HCT116 (cell line): ENCODE measurements around the gene DNM1. TPM values are rescaled to one million over a fixed set of nuclear protein-coding genes. Genes with fewer than 3 reads are reported as not detected.

ENCODE experiments used
- ATAC-seq: fragments of 200-7000 bp; cut with Tn5 transposase; 2 replicates; pipeline ENCODE4 v1.9.1; 2020; ENCODE audit warnings: mild to moderate bottlenecking, moderate library complexity
- BruUV-seq: library from RNA; stranded (reverse); fragments of 400-500 nt; replicated peaks from 2 replicates; lab custom pipeline; 2021; lab: Mats Ljungman, UMichigan
- CTCF ChIA-PET: fragments of 300-600 bp; sonication (Branson Sonifier 250); formaldehyde crosslinking; loops from one replicate; lab custom pipeline; 2021; ENCODE audit warnings: antibody characterized with exemption; lab: Charles Lee
- POLR2A ChIA-PET: fragments of 300-600, 350-600 bp; sonication (Branson Sonifier 250); formaldehyde crosslinking; loops from one replicate; lab custom pipeline; 2021; ENCODE audit warnings: antibody characterized with exemption; lab: Charles Lee
- RAD21 ChIA-PET, 2 experiments: fragments of 300-600 bp; sonication (Branson Sonifier 250); formaldehyde crosslinking; loops; one replicate each; lab custom pipeline; 2023; ENCODE audit warnings: low total read pairs in 2 of 2; ENCODE audit not compliant: uncharacterized antibody in 2 of 2, unreplicated experiment in 2 of 2, low non-redundant PET in 1 of 2; lab: Charles Lee
- DNase-seq: peaks from one replicate; pipeline ENCODE4 v3.0.0-alpha.2; 2010; ENCODE audit warnings: low read depth, low spot score
- H2AFZ ChIP-seq: fragments of 200-600 bp; shearing (Covaris generic), sonication (generic); 2 replicates; pipeline ENCODE4 v1.6.1; 2017; ENCODE audit warnings: low read depth, mixed run types, mixed read lengths, antibody characterized with exemption, low read length; ENCODE audit not compliant: poor library complexity, severe bottlenecking
- H3K27ac ChIP-seq: 2 replicates; pipeline ENCODE4 v1.5.1; 2012; ENCODE audit warnings: low read depth, low read length
- H3K27me3 ChIP-seq: fragments of 200-600 bp; sonication (generic); 2 replicates; pipeline ENCODE4 v1.6.1; 2016; ENCODE audit warnings: mixed run types, low read length, mixed read lengths; ENCODE audit not compliant: insufficient read depth
- H3K36me3 ChIP-seq, 2 experiments: fragments of 200-500 bp in 1 of 2; fragments of 200-600 bp in 1 of 2; sonication (Bioruptor generic) in 1 of 2; sonication (generic) in 1 of 2; 2 replicates each; pipeline versions ENCODE4 v1.5.1 to v1.6.1; 2014 to 2016; ENCODE audit warnings: low read length in 2 of 2, inconsistent platforms in 1 of 2, mixed read lengths in 1 of 2, mixed run types in 1 of 2; ENCODE audit not compliant: insufficient read depth in 2 of 2, control insufficient read depth in 1 of 2
- H3K4me1 ChIP-seq, 2 experiments: fragments of 200-600 bp in 1 of 2; sonication (generic) in 1 of 2; 2 replicates each; pipeline versions ENCODE4 v1.5.1 to v1.6.1; 2012 to 2017; ENCODE audit warnings: low read length in 2 of 2, inconsistent platforms in 1 of 2, mild to moderate bottlenecking in 1 of 2, mixed read lengths in 1 of 2, mixed run types in 1 of 2, moderate library complexity in 1 of 2; ENCODE audit not compliant: insufficient read depth in 2 of 2, control insufficient read depth in 1 of 2
- H3K4me2 ChIP-seq: fragments of 200-600 bp; sonication (generic); 2 replicates; pipeline ENCODE4 v1.6.1; 2017; ENCODE audit warnings: mixed run types, low read length, mixed read lengths
- H3K4me3 ChIP-seq, 2 experiments: fragments of 200-600 bp in 1 of 2; sonication (generic) in 1 of 2; replicated peaks in 1 of 2; 2 replicates each; pipeline ENCODE4 v1.5.1; 2011 to 2016; ENCODE audit warnings: low read length in 2 of 2, control low read depth in 1 of 2, low read depth in 1 of 2, mild to moderate bottlenecking in 1 of 2, mixed read lengths in 1 of 2, mixed run types in 1 of 2
- H3K79me2 ChIP-seq: fragments of 200-600 bp; sonication (generic); 2 replicates; pipeline ENCODE4 v1.6.1; 2017; ENCODE audit warnings: mild to moderate bottlenecking, mixed run types, low read length, moderate library complexity, mixed read lengths; ENCODE audit not compliant: insufficient read depth
- H3K9ac ChIP-seq: fragments of 200-600 bp; sonication (generic); 2 replicates; pipeline ENCODE4 v1.6.1; 2016; ENCODE audit warnings: low read length, mixed read lengths
- H3K9me2 ChIP-seq: fragments of 200-600 bp; sonication (generic), shearing (Covaris generic); 2 replicates; pipeline ENCODE4 v1.6.1; 2017; ENCODE audit warnings: mixed run types, mild to moderate bottlenecking, moderate library complexity; ENCODE audit not compliant: insufficient read depth
- H3K9me3 ChIP-seq, 2 experiments: fragments of 200-500 bp in 1 of 2; fragments of 200-600 bp in 1 of 2; sonication (Bioruptor generic) in 1 of 2; sonication (generic) in 1 of 2; 2 replicates each; pipeline ENCODE4 v1.6.1; 2014 to 2017; ENCODE audit warnings: low read length in 2 of 2, mixed read lengths in 2 of 2, inconsistent platforms in 1 of 2, low read depth in 1 of 2, mild to moderate bottlenecking in 1 of 2, mixed run types in 1 of 2, moderate library complexity in 1 of 2; ENCODE audit not compliant: control insufficient read depth in 1 of 2, insufficient read depth in 1 of 2
- H4K20me1 ChIP-seq: fragments of 200-600 bp; sonication (generic), shearing (Covaris generic); 2 replicates; pipeline ENCODE4 v1.6.1; 2017; ENCODE audit warnings: mixed run types, mild to moderate bottlenecking, moderate library complexity; ENCODE audit not compliant: insufficient read depth
- CBX3 ChIP-seq: IDR thresholded peaks from 2 replicates; pipeline ENCODE4 v1.6.1; 2012; ENCODE audit warnings: low read depth
- EZH2 ChIP-seq: fragments of 200-600 bp; sonication (generic); IDR thresholded peaks from 2 replicates; pipeline ENCODE4 v1.6.1; 2017; ENCODE audit warnings: antibody characterized with exemption, mixed run types
- JUND ChIP-seq: IDR thresholded peaks from 2 replicates; pipeline ENCODE4 v1.6.1; 2012
- POLR2A ChIP-seq: IDR thresholded peaks from 2 replicates; pipeline ENCODE4 v1.7.0; 2011; ENCODE audit warnings: borderline replicate concordance; ENCODE audit not compliant: insufficient read depth, insufficient read length; ENCODE audit errors: extremely low read depth
- POLR2AphosphoS5 ChIP-seq: IDR thresholded peaks from 2 replicates; pipeline ENCODE4 v1.6.1; 2011; ENCODE audit warnings: mild to moderate bottlenecking, low read depth, low read length, moderate library complexity
- RAD21 ChIP-seq: IDR thresholded peaks from 2 replicates; pipeline ENCODE4 v1.6.1; 2012; ENCODE audit warnings: low read depth, mild to moderate bottlenecking
- SP1 ChIP-seq: IDR thresholded peaks from 2 replicates; pipeline ENCODE4 v1.6.1; 2012; ENCODE audit warnings: low read depth
- SRF ChIP-seq: IDR thresholded peaks from 2 replicates; pipeline ENCODE4 v1.6.1; 2012; ENCODE audit warnings: low read depth
- YY1 ChIP-seq: IDR thresholded peaks from 2 replicates; pipeline ENCODE4 v1.6.1; 2011; ENCODE audit warnings: low read length, low read depth, moderate library complexity, mild to moderate bottlenecking; ENCODE audit not compliant: insufficient replicate concordance; ENCODE audit errors: extremely low read depth
- ZFX ChIP-seq: fragments of 450-650 bp; IDR thresholded peaks from 2 replicates; pipeline ENCODE4 v1.6.1; 2017
- ZNF274 ChIP-seq: fragments of 200-500 bp; sonication (Bioruptor generic); IDR thresholded peaks from 2 replicates; pipeline ENCODE4 v1.6.1; 2014; ENCODE audit warnings: mild to moderate bottlenecking, low read depth, low read length, inconsistent platforms
- intact Hi-C: fragments of 100-400 bp; cut with micrococcal nuclease; formaldehyde crosslinking; loops from 2 replicates; pipeline ENCODE4 v1.10.0; 2022
- total RNA-seq: library from RNA; stranded (reverse); gene quantifications from one replicate; pipeline ENCODE4 v1.2.1, GENCODE V29; 2021; ENCODE audit not compliant: unreplicated experiment
- TF ChIP-seq, protein P1 (sequence below), 3 experiments: fragments of 200-600 bp in 1 of 3; sonication (generic) in 1 of 3; IDR thresholded peaks in 2 of 3; conservative IDR thresholded peaks in 1 of 3; 2 replicates each; pipeline ENCODE4 v1.5.1; 2012 to 2017; ENCODE audit warnings: low read depth in 2 of 3, low read length in 2 of 3, antibody characterized with exemption in 1 of 3, borderline replicate concordance in 1 of 3, control low read depth in 1 of 3, mild to moderate bottlenecking in 1 of 3, mixed read lengths in 1 of 3, mixed run types in 1 of 3, moderate library complexity in 1 of 3; ENCODE audit not compliant: insufficient read depth in 1 of 3
- TF ChIP-seq, protein P2 (sequence below): IDR thresholded peaks from 2 replicates; pipeline ENCODE4 v1.6.1; 2011; ENCODE audit warnings: mild to moderate bottlenecking, low read length, moderate library complexity; ENCODE audit not compliant: insufficient replicate concordance; ENCODE audit errors: extremely low read depth

DNM1 gene
- total RNA-seq, 1 experiment from 2014 or later, result 12.0 TPM

- intact Hi-C loops, result no loop called here
- H4K20me1 ChIP-seq, result no peaks in the 10 kb centered on the region
- no peak overlapping the region for H3K4me2 ChIP-seq
- H3K36me3 ChIP-seq, result peaks cover 22 to 30% of the 10 kb centered on the region in 2 experiments
- TF ChIP-seq RAD21 (no peak), ZFX (no peak), JUND (no peak), ZNF274 (no peak), CBX3 (no peak), SP1 (no peak), POLR2AphosphoS5 (no peak), YY1 (no peak), EZH2 (no peak), POLR2A (no peak), SRF (no peak)
- TF ChIP-seq, protein P1, sequence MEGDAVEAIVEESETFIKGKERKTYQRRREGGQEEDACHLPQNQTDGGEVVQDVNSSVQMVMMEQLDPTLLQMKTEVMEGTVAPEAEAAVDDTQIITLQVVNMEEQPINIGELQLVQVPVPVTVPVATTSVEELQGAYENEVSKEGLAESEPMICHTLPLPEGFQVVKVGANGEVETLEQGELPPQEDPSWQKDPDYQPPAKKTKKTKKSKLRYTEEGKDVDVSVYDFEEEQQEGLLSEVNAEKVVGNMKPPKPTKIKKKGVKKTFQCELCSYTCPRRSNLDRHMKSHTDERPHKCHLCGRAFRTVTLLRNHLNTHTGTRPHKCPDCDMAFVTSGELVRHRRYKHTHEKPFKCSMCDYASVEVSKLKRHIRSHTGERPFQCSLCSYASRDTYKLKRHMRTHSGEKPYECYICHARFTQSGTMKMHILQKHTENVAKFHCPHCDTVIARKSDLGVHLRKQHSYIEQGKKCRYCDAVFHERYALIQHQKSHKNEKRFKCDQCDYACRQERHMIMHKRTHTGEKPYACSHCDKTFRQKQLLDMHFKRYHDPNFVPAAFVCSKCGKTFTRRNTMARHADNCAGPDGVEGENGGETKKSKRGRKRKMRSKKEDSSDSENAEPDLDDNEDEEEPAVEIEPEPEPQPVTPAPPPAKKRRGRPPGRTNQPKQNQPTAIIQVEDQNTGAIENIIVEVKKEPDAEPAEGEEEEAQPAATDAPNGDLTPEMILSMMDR (IDR thresholded peaks at IDR 0.05 in 2 of 3, conservative IDR thresholded peaks at IDR 0.05 in 1 of 3; ENCODE audit: borderline replicate concordance in 1 of 3, insufficient read depth in 1 of 3, low read depth in 2 of 3, low read length in 2 of 3), result no peak
- TF ChIP-seq, protein P2, sequence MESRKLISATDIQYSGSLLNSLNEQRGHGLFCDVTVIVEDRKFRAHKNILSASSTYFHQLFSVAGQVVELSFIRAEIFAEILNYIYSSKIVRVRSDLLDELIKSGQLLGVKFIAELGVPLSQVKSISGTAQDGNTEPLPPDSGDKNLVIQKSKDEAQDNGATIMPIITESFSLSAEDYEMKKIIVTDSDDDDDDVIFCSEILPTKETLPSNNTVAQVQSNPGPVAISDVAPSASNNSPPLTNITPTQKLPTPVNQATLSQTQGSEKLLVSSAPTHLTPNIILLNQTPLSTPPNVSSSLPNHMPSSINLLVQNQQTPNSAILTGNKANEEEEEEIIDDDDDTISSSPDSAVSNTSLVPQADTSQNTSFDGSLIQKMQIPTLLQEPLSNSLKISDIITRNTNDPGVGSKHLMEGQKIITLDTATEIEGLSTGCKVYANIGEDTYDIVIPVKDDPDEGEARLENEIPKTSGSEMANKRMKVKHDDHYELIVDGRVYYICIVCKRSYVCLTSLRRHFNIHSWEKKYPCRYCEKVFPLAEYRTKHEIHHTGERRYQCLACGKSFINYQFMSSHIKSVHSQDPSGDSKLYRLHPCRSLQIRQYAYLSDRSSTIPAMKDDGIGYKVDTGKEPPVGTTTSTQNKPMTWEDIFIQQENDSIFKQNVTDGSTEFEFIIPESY, result no peak
- no peak overlapping the region for H3K27ac ChIP-seq
- no peaks in the 10 kb centered on the region; a peak in 1 of 4 replicates for H3K9me3 ChIP-seq
- no peak overlapping the region for H2AFZ ChIP-seq
- H3K4me1 ChIP-seq, result no peaks in the 10 kb centered on the region
- H3K9me2 ChIP-seq, result no peaks in the 10 kb centered on the region
- RAD21 ChIA-PET, result no interaction called here
- BruUV-seq, result no TSS peak
- no peaks in the 10 kb centered on the region for H3K27me3 ChIP-seq
- no peaks in the 10 kb centered on the region for H3K79me2 ChIP-seq
- H3K9ac ChIP-seq, result no peak overlapping the region
- POLR2A ChIA-PET, result interaction anchor here (1.2 kb wide), 1 partner anchor 12 kb away, joined by 4 read pairs; no protein-coding TSS in a partner anchor
- no peak for ATAC-seq
- no peak for DNase-seq
- no peak overlapping the region for H3K4me3 ChIP-seq
- CTCF ChIA-PET, result no interaction called here
Observed at GRCh38 chr9:128175102-128175563, 28.0 kb upstream of the DNM1 start.
